Esophagus (tissue), 2 donors: ENCODE measurements around the gene SLC12A3. TPM values are rescaled to one million over a fixed set of nuclear protein-coding genes. Genes with fewer than 3 reads are reported as not detected.
"Not testable (repeated sequence)": the region's sequence is repeated elsewhere in the genome, so short reads cannot be mapped to it uniquely, and the experiment has no call there.

Source experiments
- H3K27ac ChIP-seq, 2 donors: one replicate each; pipeline ENCODE4 v1.5.1; 2013; ENCODE audit warnings: low read depth in 2 of 2, mild to moderate bottlenecking in 2 of 2, inconsistent platforms in 1 of 2, low read length in 1 of 2, moderate library complexity in 1 of 2
- H3K27me3 ChIP-seq, 2 donors: one replicate each; pipeline ENCODE4 v1.6.1; 2013; ENCODE audit warnings: low read length in 2 of 2, control low read depth in 1 of 2, mild to moderate bottlenecking in 1 of 2; ENCODE audit not compliant: insufficient read depth in 2 of 2, control insufficient read depth in 1 of 2
- H3K36me3 ChIP-seq, 2 donors: one replicate each; pipeline ENCODE4 v1.6.1; 2013; ENCODE audit warnings: low read length in 1 of 2; ENCODE audit not compliant: control insufficient read depth in 2 of 2, insufficient read depth in 2 of 2
- H3K4me1 ChIP-seq, 2 donors: one replicate each; pipeline ENCODE4 v1.6.1; 2013; ENCODE audit warnings: low read length in 1 of 2; ENCODE audit not compliant: control insufficient read depth in 2 of 2, insufficient read depth in 2 of 2
- H3K4me3 ChIP-seq, 2 donors: one replicate each; pipeline ENCODE4 v1.5.1; 2013; ENCODE audit warnings: low read length in 2 of 2, mild to moderate bottlenecking in 2 of 2, low read depth in 1 of 2, moderate library complexity in 1 of 2
- H3K9me3 ChIP-seq, 2 donors: one replicate each; pipeline ENCODE4 v1.6.1; 2013; ENCODE audit warnings: mild to moderate bottlenecking in 2 of 2, low read depth in 1 of 2, low read length in 1 of 2, moderate library complexity in 1 of 2; ENCODE audit not compliant: control insufficient read depth in 2 of 2, insufficient read depth in 1 of 2
- WGBS, 2 donors: extraction: QIAGEN DNeasy Blood & Tissue Kit; methylation state at CpG; one replicate each; pipeline ENCODE4 v1.1.7; 2013; 5-methylcytosine and 5-hydroxymethylcytosine counted together
- polyA plus RNA-seq, 2 donors: library from polyadenylated mRNA; stranded (reverse); fragments of 200-250 nt; gene quantifications; one replicate each; pipeline ENCODE4 v1.2.3, GENCODE V29; 2013
- donor health status: healthy with polysubstance abuse.
- donor health status: Bipolar disorder and iron deficiency.

SLC12A3 gene
- polyA plus RNA-seq, 2 donors, result 0.04 to 0.06 TPM

DNA sequence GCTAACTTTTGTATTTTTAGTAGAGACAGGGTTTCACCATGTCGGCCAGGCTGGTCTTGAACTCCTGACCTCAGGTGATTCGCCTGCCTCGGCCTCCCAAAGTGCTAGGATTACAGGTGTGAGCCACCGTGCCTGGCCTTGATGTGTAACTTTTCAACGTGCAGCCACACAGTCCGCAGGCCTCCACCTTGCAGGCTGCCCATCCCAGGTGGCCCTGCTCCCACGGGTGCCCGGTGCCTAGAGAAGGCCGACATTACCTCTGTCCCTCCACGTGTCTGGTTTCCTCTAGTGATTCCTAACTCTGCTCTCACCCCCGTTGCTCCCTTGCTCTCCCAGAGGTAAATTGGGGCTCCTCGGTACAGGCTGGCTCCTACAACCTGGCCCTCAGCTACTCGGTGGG is 19.9 kb downstream of the SLC12A3 start:
- not testable (repeated sequence) for H3K36me3 ChIP-seq, H3K27me3 ChIP-seq, H3K4me1 ChIP-seq, H3K4me3 ChIP-seq, H3K9me3 ChIP-seq, H3K27ac ChIP-seq
- 83 to 95% methylated on average over 13 of the region's 13 CpGs for WGBS, 2 donors

- no peak overlapping the region for H3K4me3 ChIP-seq
- H3K27ac ChIP-seq, result no peak overlapping the region
- WGBS, 2 donors, result 74 to 83% methylated on average over 9 of the region's 9 CpGs
- no peaks in the 10 kb centered on the region for H3K27me3 ChIP-seq
- H3K9me3 ChIP-seq, result no peaks in the 10 kb centered on the region
- H3K36me3 ChIP-seq, result no peaks in the 10 kb centered on the region
- H3K4me1 ChIP-seq, result no peaks in the 10 kb centered on the region
Measured at GRCh38 chr16:56885446-56886162, 20.6 kb downstream of the SLC12A3 start.

DNA sequence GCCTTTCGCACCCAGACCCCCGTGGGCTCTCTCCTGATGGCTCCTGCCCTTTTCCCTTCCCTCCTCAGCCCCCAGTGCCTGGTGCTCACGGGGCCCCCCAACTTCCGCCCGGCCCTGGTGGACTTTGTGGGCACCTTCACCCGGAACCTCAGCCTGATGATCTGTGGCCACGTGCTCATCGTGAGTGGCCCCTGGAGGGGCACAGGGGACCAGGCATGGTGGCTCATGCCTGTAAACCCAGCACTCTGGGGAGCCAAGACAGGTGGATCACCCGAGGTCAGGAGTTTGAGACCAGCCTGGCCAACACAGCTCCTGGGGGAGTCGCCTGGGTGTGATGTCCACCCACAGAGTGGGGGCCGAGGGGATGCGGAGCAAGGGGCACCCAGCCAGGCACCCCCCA is 21.3 kb downstream of the SLC12A3 start:
- Histone ChIP-seq H3K4me3 (no peak overlapping the region), H3K4me1 (no peaks in the 10 kb centered on the region), H3K9me3 (no peaks in the 10 kb centered on the region), H3K27me3 (no peaks in the 10 kb centered on the region), H3K36me3 (no peaks in the 10 kb centered on the region), H3K27ac (no peak overlapping the region)
- 90 to 93% methylated on average over 12 of the region's 12 CpGs for WGBS, 2 donors

DNA sequence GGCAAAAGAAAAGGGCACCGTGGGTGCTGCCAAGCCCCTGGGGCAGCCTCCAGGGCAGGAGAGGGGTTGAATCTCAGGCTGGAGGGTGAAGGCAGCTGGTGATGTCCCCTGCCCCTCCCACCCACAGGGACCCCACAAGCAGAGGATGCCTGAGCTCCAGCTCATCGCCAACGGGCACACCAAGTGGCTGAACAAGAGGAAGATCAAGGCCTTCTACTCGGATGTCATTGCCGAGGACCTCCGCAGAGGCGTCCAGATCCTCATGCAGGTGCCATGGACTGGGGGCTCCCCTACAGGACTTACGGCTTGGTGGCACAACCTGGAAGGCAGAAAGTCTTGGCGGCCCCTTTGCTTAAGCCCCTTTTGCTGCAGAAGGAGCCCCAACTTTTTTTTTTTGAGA is 21.8 kb downstream of the SLC12A3 start:
- H3K36me3 ChIP-seq, result no peaks in the 10 kb centered on the region
- H3K27ac ChIP-seq, result no peak overlapping the region
- WGBS, 2 donors, result 87 to 88% methylated on average over 9 of the region's 9 CpGs
- H3K9me3 ChIP-seq, result no peaks in the 10 kb centered on the region
- no peaks in the 10 kb centered on the region for H3K4me1 ChIP-seq
- H3K4me3 ChIP-seq, result no peak overlapping the region
- H3K27me3 ChIP-seq, result no peaks in the 10 kb centered on the region

DNA sequence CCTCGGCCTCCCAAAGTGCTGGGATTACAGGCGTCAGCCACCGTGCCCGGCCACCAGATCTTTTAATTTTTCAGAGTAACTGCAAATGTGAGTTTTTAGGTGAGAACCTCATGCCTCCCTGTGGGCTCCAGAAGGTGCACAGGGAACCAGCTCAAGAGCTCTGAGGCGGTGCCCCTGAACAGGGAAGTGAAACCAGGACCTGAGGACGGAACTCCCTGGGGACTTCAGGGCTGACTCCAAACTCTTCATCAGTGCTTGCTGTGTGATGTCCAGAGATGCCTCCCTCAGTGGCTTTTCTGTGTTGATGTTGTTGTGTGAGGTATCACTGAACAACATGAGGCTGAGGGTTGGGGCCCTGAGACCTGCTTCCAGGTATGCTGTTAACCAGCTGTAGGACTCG is 23.8 kb downstream of the SLC12A3 start:
- Histone ChIP-seq H3K4me1 (no peaks in the 10 kb centered on the region), H3K27me3 (no peaks in the 10 kb centered on the region), H3K4me3 (no peak overlapping the region), H3K27ac (no peak overlapping the region), H3K36me3 (no peaks in the 10 kb centered on the region), H3K9me3 (no peaks in the 10 kb centered on the region)
- 91 to 93% methylated on average over 6 to 7 of the region's 7 CpGs for WGBS, 2 donors

DNA sequence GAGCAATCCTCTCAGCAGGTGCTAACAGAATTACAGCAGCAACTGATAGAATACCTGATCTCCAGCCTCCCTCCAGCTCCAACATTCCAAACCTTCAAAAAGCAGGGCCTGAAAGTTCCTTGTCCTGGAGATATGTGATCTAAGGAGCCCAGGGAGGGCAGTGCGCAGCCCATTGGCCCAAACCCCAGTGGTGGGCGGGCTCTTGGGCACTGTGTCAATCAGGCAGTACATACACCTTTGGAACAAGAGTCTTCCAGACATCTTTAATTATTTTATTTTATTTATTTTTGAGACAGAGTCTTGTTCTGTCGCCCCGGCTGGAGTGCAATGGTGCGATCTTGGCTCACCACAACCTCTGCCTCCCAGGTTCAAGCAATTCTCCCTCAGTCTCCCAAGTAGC is 24.2 kb downstream of the SLC12A3 start:
- whole genome bisulfite sequencing, 2 donors, result 90 to 93% methylated on average over 5 of the region's 5 CpGs

GRCh38 chr16:56891685-56892084 is 26.7 kb downstream of the SLC12A3 start:
- H3K4me3 ChIP-seq, result no peak overlapping the region
- H3K4me1 ChIP-seq, result no peaks in the 10 kb centered on the region
- WGBS, 2 donors, result 70 to 80% methylated on average over 11 of the region's 11 CpGs
- H3K27ac ChIP-seq, result no peak overlapping the region
- no peaks in the 10 kb centered on the region for H3K27me3 ChIP-seq
- no peaks in the 10 kb centered on the region for H3K9me3 ChIP-seq
- no peaks in the 10 kb centered on the region for H3K36me3 ChIP-seq

More for the DNA sequence above, 24.2 kb downstream of the SLC12A3 start:
- no peak overlapping the region for H3K4me3 ChIP-seq
- no peak overlapping the region for H3K27ac ChIP-seq
- no peaks in the 10 kb centered on the region for H3K9me3 ChIP-seq
- no peaks in the 10 kb centered on the region for H3K36me3 ChIP-seq
- no peaks in the 10 kb centered on the region for H3K4me1 ChIP-seq
- no peaks in the 10 kb centered on the region for H3K27me3 ChIP-seq

GRCh38 chr16:56892705-56893104 is 27.7 kb downstream of the SLC12A3 start:
- Histone ChIP-seq H3K27me3 (no peaks in the 10 kb centered on the region), H3K9me3 (no peaks in the 10 kb centered on the region), H3K27ac (no peak overlapping the region), H3K36me3 (no peaks in the 10 kb centered on the region), H3K4me1 (no peaks in the 10 kb centered on the region), H3K4me3 (no peak overlapping the region)
- 89 to 92% methylated on average over 13 to 14 of the region's 14 CpGs for WGBS, 2 donors

- Histone ChIP-seq H3K27me3 (no peaks in the 10 kb centered on the region), H3K9me3 (no peaks in the 10 kb centered on the region), H3K4me1 (no peaks in the 10 kb centered on the region), H3K36me3 (no peaks in the 10 kb centered on the region), H3K27ac (no peak overlapping the region), H3K4me3 (no peak overlapping the region)
- WGBS, 2 donors, result 87 to 89% methylated on average over 12 of the region's 12 CpGs
Measured at GRCh38 chr16:56894331-56894917, 29.4 kb downstream of the SLC12A3 start.

- Histone ChIP-seq H3K27ac (no peak overlapping the region), H3K4me3 (no peak overlapping the region), H3K36me3 (no peaks in the 10 kb centered on the region), H3K4me1 (no peaks in the 10 kb centered on the region), H3K9me3 (no peaks in the 10 kb centered on the region), H3K27me3 (no peaks in the 10 kb centered on the region)
- 65 to 79% methylated on average over 4 of the region's 4 CpGs for WGBS, 2 donors
Measured at GRCh38 chr16:56895813-56896212, 30.8 kb downstream of the SLC12A3 start.
